ENCODE data around the gene PHGDH. TPM values are rescaled to one million over a fixed set of nuclear protein-coding genes. Genes with fewer than 3 reads are reported as not detected.

Gene PHGDH
- total and polyA plus RNA-seq, 2 donors: 13.4 to 65.7 TPM

DNA sequence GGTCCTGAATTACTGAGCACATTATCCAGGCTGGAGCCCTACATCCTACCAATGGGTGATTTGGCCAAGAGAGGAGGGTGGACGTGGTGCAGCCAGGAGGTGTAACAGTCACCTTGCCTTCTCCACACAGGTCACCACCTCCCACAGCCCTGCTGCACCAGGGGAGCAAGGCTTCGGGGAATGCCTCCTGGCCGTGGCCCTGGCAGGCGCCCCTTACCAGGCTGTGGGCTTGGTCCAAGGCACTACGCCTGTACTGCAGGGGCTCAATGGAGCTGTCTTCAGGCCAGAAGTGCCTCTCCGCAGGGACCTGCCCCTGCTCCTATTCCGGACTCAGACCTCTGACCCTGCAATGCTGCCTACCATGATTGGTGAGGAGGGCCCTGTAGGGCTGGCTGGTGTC lies 30.9 kb downstream of the PHGDH start:
- H3K27ac ChIP-seq (ENCODE audit: low read depth in 1 of 2, low read length in 1 of 2): no peak overlapping the region
- WGBS: 82% methylated on average over 7 of the region's 7 CpGs
- peaks cover 0 to 2% of the 10 kb centered on the region in 2 donors for H3K4me1 ChIP-seq (ENCODE audit: control insufficient read depth in 2 of 2, insufficient read depth in 2 of 2, low read length in 2 of 2)
- H3K9me3 ChIP-seq (ENCODE audit: control insufficient read depth in 2 of 2, insufficient read depth in 1 of 2, low read length in 1 of 2): no peaks in the 10 kb centered on the region
- H3K4me3 ChIP-seq (ENCODE audit: low read length in 2 of 2): no peak overlapping the region
- H3K27me3 ChIP-seq (ENCODE audit: control insufficient read depth in 2 of 2, insufficient read depth in 1 of 2, low read length in 1 of 2): no peaks in the 10 kb centered on the region
- DNase-seq (ENCODE audit: low read depth in 6 of 9, low spot score in 9 of 9): no peak
- H3K36me3 ChIP-seq (ENCODE audit: control insufficient read depth in 2 of 2, insufficient read depth in 2 of 2, low read length in 1 of 2): peaks cover 12 to 17% of the 10 kb centered on the region in 2 donors

DNA sequence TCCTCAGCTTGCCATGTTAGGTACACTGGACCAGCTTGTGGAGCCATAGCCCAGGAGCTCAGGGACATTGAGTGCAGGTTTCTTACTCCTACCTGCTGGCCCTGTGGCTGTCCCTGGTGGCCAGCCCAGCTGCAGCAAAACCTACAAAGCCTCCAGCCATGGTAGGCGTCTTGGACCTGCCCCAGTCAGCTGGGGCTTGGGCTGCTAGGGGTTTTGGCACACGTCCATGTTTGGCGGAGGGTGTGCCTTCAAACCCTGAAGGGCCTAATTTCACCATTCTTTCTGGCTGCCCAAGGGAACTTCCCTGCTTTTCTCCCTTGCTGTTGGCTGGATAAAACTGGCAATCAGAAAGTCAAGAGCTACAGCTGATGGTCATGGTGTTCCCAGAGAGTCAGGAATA lies 31.6 kb downstream of the PHGDH start:
- no peaks in the 10 kb centered on the region for H3K27me3 ChIP-seq (ENCODE audit: control insufficient read depth in 2 of 2, insufficient read depth in 1 of 2, low read length in 1 of 2)
- H3K27ac ChIP-seq (ENCODE audit: low read depth in 1 of 2, low read length in 1 of 2): no peak overlapping the region
- H3K9me3 ChIP-seq (ENCODE audit: control insufficient read depth in 2 of 2, insufficient read depth in 1 of 2, low read length in 1 of 2): no peaks in the 10 kb centered on the region
- H3K36me3 ChIP-seq (ENCODE audit: control insufficient read depth in 2 of 2, insufficient read depth in 2 of 2, low read length in 1 of 2): peaks cover 12% of the 10 kb centered on the region in 2 donors
- no peak overlapping the region for H3K4me3 ChIP-seq (ENCODE audit: low read length in 2 of 2)
- no peak for DNase-seq (ENCODE audit: low read depth in 6 of 9, low spot score in 9 of 9)
- peaks cover 0 to 2% of the 10 kb centered on the region in 2 donors for H3K4me1 ChIP-seq (ENCODE audit: control insufficient read depth in 2 of 2, insufficient read depth in 2 of 2, low read length in 2 of 2)
- 92% methylated on average over 3 of the region's 3 CpGs for WGBS

DNA sequence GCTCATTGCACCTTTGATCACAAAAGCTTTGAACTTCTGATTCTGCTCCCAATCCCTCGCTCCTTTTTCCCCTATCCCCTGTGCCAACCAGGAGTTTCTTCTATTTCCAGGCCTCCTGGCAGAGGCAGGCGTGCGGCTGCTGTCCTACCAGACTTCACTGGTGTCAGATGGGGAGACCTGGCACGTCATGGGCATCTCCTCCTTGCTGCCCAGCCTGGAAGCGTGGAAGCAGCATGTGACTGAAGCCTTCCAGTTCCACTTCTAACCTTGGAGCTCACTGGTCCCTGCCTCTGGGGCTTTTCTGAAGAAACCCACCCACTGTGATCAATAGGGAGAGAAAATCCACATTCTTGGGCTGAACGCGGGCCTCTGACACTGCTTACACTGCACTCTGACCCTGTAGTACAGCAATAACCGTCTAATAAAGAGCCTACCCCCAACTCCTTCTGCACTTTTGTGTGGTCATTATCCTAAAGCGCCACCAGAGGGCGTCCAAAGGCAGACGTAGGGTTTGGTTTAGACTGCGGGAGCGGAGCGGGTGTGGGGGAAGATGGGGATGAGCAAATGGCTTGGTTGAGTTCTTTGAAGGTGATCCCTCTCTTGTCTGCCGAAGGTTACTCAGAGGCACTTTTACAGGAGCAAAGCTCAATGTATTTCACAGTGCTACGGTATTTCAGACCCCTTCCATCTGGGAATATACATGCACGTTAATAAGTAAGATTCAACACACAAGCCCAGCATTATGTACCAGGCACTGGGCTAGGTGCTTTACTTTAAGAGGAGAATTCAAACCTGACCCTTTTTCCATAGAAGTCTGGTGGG lies 32.3 kb downstream of the PHGDH start:
- Histone ChIP-seq H3K9me3 (ENCODE audit: control insufficient read depth in 2 of 2, insufficient read depth in 1 of 2, low read length in 1 of 2) (no peaks in the 10 kb centered on the region), H3K4me3 (ENCODE audit: low read length in 2 of 2) (no peak overlapping the region), H3K27me3 (ENCODE audit: control insufficient read depth in 2 of 2, insufficient read depth in 1 of 2, low read length in 1 of 2) (no peaks in the 10 kb centered on the region), H3K36me3 (ENCODE audit: control insufficient read depth in 2 of 2, insufficient read depth in 2 of 2, low read length in 1 of 2) (peaks cover 12% of the 10 kb centered on the region in 2 donors), H3K4me1 (ENCODE audit: control insufficient read depth in 2 of 2, insufficient read depth in 2 of 2, low read length in 2 of 2) (peaks cover 0 to 2% of the 10 kb centered on the region in 2 donors), H3K27ac (ENCODE audit: low read depth in 1 of 2, low read length in 1 of 2) (no peak overlapping the region)
- DNase-seq (ENCODE audit: low read depth in 6 of 9, low spot score in 9 of 9): peak; percentile 6 to 72 (median 47)
- WGBS: 53% methylated on average over 17 of the region's 17 CpGs

DNA sequence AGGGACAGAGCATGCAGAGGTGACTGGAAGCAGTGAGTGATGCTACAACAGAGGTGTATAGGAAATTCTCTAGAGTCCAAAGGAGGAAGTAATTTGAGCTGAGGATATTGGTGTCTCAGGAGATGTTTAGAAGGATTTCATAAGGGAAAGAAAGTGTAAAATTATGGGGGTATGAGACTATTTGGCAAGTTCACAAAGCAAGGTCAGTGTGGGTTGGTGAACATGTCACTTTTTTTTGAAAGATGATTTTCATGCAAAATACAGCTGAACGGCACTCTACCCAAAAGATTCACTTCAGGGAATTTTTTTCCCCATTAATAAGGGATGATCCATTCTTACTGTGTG lies 32.8 kb downstream of the PHGDH start:
- Histone ChIP-seq H3K27ac (ENCODE audit: low read depth in 1 of 2, low read length in 1 of 2) (no peak overlapping the region), H3K4me1 (ENCODE audit: control insufficient read depth in 2 of 2, insufficient read depth in 2 of 2, low read length in 2 of 2) (peaks cover 0 to 2% of the 10 kb centered on the region in 2 donors), H3K4me3 (ENCODE audit: low read length in 2 of 2) (no peak overlapping the region), H3K27me3 (ENCODE audit: control insufficient read depth in 2 of 2, insufficient read depth in 1 of 2, low read length in 1 of 2) (no peaks in the 10 kb centered on the region), H3K9me3 (ENCODE audit: control insufficient read depth in 2 of 2, insufficient read depth in 1 of 2, low read length in 1 of 2) (no peaks in the 10 kb centered on the region), H3K36me3 (ENCODE audit: control insufficient read depth in 2 of 2, insufficient read depth in 2 of 2, low read length in 1 of 2) (peaks cover 9 to 12% of the 10 kb centered on the region in 2 donors)
- DNase-seq (ENCODE audit: low read depth in 6 of 9, low spot score in 9 of 9): no peak
- WGBS: 58% methylated on average over 1 of the region's 1 CpG

DNA sequence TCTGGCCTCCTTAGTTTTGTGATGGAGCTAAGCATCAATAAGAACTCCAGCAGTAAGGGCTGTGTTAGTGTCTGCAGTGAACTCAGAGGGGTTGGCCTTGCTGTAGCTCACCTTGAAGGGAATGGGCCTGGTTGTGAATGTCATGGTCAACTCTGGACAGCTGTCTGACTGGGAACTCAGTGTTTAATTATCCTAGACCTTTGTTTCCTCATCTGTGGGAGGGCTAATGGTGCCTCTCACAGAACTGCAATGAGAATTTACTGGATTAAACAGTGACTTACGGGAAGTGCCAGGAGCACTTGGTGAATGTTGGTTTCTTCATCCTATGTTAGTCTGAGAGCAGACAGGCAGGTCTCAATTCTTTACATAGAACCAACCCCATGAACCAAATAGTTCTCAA lies 33.3 kb downstream of the PHGDH start:
- Histone ChIP-seq H3K4me3 (ENCODE audit: low read length in 2 of 2) (no peak overlapping the region), H3K4me1 (ENCODE audit: control insufficient read depth in 2 of 2, insufficient read depth in 2 of 2, low read length in 2 of 2) (peaks cover 0 to 2% of the 10 kb centered on the region in 2 donors), H3K27me3 (ENCODE audit: control insufficient read depth in 2 of 2, insufficient read depth in 1 of 2, low read length in 1 of 2) (no peaks in the 10 kb centered on the region), H3K36me3 (ENCODE audit: control insufficient read depth in 2 of 2, insufficient read depth in 2 of 2, low read length in 1 of 2) (peaks cover 9 to 12% of the 10 kb centered on the region in 2 donors), H3K9me3 (ENCODE audit: control insufficient read depth in 2 of 2, insufficient read depth in 1 of 2, low read length in 1 of 2) (no peaks in the 10 kb centered on the region), H3K27ac (ENCODE audit: low read depth in 1 of 2, low read length in 1 of 2) (no peak overlapping the region)
- 98% methylated on average over 1 of the region's 1 CpG for WGBS
- DNase-seq (ENCODE audit: low read depth in 6 of 9, low spot score in 9 of 9): no peak

DNA sequence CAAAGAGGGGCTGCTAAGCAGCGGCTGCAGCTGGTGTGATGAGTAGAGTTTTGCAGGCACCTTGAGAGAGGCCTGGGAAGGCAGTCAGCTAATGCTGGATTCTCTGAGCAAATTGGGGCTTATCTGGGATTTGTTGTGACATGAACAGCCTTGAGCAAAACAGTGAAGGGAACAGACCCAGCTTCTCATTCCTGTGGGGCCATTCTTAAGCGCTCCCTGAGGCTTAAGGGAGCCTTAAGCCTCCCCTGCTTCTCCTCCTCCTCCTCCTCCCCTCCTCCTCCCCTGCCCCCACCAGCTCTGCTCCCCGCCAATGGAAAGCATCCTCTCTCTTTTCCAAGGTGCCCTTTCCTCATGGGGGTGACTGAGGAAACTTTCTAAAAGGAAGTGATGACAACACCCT lies 35.7 kb downstream of the PHGDH start:
- no peak for DNase-seq (ENCODE audit: low read depth in 6 of 9, low spot score in 9 of 9)
- Histone ChIP-seq H3K36me3 (ENCODE audit: control insufficient read depth in 2 of 2, insufficient read depth in 2 of 2, low read length in 1 of 2) (peaks cover 0 to 4% of the 10 kb centered on the region in 2 donors), H3K4me3 (ENCODE audit: low read length in 2 of 2) (no peak overlapping the region), H3K4me1 (ENCODE audit: control insufficient read depth in 2 of 2, insufficient read depth in 2 of 2, low read length in 2 of 2) (peaks cover 0 to 2% of the 10 kb centered on the region in 2 donors), H3K27ac (ENCODE audit: low read depth in 1 of 2, low read length in 1 of 2) (no peak overlapping the region), H3K27me3 (ENCODE audit: control insufficient read depth in 2 of 2, insufficient read depth in 1 of 2, low read length in 1 of 2) (no peaks in the 10 kb centered on the region), H3K9me3 (ENCODE audit: control insufficient read depth in 2 of 2, insufficient read depth in 1 of 2, low read length in 1 of 2) (no peaks in the 10 kb centered on the region)
- WGBS: 95% methylated on average over 3 of the region's 3 CpGs

DNA sequence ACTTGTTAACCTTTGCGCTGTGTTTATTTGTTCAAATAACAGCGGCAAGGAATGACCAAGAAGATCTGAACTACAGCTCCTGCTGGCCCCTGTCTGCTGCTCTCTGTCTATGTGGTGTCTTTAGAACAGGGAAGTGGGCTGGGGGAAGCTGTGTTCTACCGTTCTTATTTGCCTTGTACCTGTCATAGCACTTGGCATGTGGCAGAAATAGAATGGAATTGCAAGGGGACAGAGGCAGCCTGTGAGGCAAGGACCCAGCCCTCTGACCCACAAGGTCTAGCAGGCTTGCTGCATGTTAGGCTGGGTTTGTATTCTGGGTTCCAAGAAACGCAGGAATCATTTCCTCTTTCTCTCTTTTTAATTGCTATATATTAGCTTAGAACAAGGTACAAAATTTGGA lies 36.3 kb downstream of the PHGDH start:
- Histone ChIP-seq H3K9me3 (ENCODE audit: control insufficient read depth in 2 of 2, insufficient read depth in 1 of 2, low read length in 1 of 2) (no peaks in the 10 kb centered on the region), H3K4me3 (ENCODE audit: low read length in 2 of 2) (no peak overlapping the region), H3K4me1 (ENCODE audit: control insufficient read depth in 2 of 2, insufficient read depth in 2 of 2, low read length in 2 of 2) (peaks cover 0 to 2% of the 10 kb centered on the region in 2 donors), H3K27me3 (ENCODE audit: control insufficient read depth in 2 of 2, insufficient read depth in 1 of 2, low read length in 1 of 2) (no peaks in the 10 kb centered on the region), H3K36me3 (ENCODE audit: control insufficient read depth in 2 of 2, insufficient read depth in 2 of 2, low read length in 1 of 2) (no peaks in the 10 kb centered on the region), H3K27ac (ENCODE audit: low read depth in 1 of 2, low read length in 1 of 2) (no peak overlapping the region)
- 80% methylated on average over 4 of the region's 4 CpGs for WGBS
- no peak for DNase-seq (ENCODE audit: low read depth in 6 of 9, low spot score in 9 of 9)

DNA sequence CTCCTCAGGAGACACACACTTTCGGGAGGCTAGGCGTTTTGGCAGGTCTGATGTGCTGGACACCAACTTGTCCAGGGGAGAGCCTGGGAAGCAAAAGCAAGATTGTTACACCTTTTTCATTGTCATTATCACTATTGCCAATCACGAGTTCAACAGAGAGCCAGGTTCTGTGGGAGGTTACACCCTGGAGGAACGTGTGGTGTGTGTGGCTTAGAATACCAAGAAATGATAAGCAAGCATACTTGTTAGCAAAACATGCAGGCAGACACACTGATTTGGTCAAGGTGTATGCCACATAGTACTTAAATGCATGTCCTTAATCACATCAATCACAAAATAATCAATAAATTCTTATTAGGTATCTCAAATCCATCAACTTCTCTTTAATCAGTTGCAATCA lies 40.9 kb downstream of the PHGDH start:
- no peaks in the 10 kb centered on the region for H3K36me3 ChIP-seq (ENCODE audit: control insufficient read depth in 2 of 2, insufficient read depth in 2 of 2, low read length in 1 of 2)
- no peak for DNase-seq (ENCODE audit: low read depth in 6 of 9, low spot score in 9 of 9)
- WGBS: 92% methylated on average over 4 of the region's 4 CpGs
- H3K4me3 ChIP-seq (ENCODE audit: low read length in 2 of 2): no peak overlapping the region
- H3K9me3 ChIP-seq (ENCODE audit: control insufficient read depth in 2 of 2, insufficient read depth in 1 of 2, low read length in 1 of 2): no peaks in the 10 kb centered on the region
- no peaks in the 10 kb centered on the region for H3K4me1 ChIP-seq (ENCODE audit: control insufficient read depth in 2 of 2, insufficient read depth in 2 of 2, low read length in 2 of 2)
- H3K27ac ChIP-seq (ENCODE audit: low read depth in 1 of 2, low read length in 1 of 2): no peak overlapping the region
- no peaks in the 10 kb centered on the region for H3K27me3 ChIP-seq (ENCODE audit: control insufficient read depth in 2 of 2, insufficient read depth in 1 of 2, low read length in 1 of 2)

DNA sequence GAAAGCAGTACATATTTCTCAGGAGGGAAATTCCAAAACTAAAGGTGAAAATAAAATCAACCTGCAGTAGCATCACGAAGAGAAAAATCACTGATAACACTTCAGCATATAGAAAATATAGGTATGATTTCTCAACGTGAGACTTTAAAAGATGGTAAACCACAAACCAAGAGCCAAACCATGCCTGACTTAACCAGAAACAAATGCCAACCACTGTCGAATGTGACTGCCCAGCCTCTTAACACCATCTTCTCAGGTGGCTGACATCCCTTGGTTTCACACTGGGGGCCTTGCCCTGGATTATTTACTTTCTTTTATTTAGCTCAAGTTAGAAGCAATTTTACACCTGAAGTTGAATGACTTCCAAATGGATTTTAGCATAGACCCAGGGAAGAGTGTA lies 46.9 kb downstream of the PHGDH start:
- no peak for DNase-seq (ENCODE audit: low read depth in 6 of 9, low spot score in 9 of 9)
- no peaks in the 10 kb centered on the region for H3K4me1 ChIP-seq (ENCODE audit: control insufficient read depth in 2 of 2, insufficient read depth in 2 of 2, low read length in 2 of 2)
- no peak overlapping the region for H3K27ac ChIP-seq (ENCODE audit: low read depth in 1 of 2, low read length in 1 of 2)
- no peaks in the 10 kb centered on the region for H3K36me3 ChIP-seq (ENCODE audit: control insufficient read depth in 2 of 2, insufficient read depth in 2 of 2, low read length in 1 of 2)
- no peak overlapping the region for H3K4me3 ChIP-seq (ENCODE audit: low read length in 2 of 2)
- no peaks in the 10 kb centered on the region for H3K27me3 ChIP-seq (ENCODE audit: control insufficient read depth in 2 of 2, insufficient read depth in 1 of 2, low read length in 1 of 2)
- 38% methylated on average over 3 of the region's 3 CpGs for WGBS
- no peaks in the 10 kb centered on the region for H3K9me3 ChIP-seq (ENCODE audit: control insufficient read depth in 2 of 2, insufficient read depth in 1 of 2, low read length in 1 of 2)
